ENCODE measurements around the gene DYNLL1.

Gene DYNLL1

DNA sequence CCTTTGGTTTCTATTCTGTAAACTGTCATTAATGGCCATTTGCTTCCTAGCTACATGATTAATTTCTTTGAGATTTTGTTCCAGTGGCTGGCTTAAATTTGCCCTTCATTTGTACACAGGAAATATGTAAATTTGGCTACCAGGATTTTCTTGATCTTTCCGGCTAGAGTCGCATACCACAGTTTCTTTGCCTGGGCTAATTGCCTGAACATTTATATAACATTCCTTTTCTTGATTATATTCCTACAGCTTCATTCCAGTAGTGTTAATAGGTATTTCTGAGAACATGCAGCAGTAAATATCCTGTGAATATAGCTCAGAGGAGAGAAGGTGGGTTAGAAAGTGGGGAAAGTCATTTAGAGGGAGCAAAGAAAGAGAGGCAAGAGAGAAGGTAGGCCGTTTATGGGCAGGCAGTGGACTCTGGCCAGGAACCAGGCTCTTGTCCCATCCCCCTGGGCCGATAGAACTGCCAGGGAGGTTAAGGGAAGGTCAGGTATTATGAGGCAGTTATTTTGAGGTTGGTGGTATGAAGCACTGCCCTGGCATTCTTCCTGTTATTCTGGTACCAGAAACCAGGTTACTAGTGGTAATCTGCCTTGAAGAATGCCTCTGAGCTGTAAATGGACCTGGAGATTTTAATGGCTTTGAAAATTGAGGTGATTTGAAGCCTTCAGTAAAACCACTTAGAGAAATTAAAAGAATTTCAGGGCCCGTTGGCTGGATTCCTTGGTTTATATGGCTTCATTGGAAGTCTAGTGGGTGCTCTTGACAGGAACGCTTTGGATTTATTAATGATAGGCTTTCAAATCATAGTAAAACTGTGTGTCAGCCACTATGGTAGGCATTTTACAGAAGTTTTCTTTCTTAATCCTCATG is 42.6 kb downstream of the DYNLL1 start:
- H3K4me2 ChIP-seq (ENCODE audit: low read length), result peak overlapping the region; percentile 94
- peaks cover 95% of the 10 kb centered on the region for H3K79me2 ChIP-seq (ENCODE audit: control insufficient read depth, low read length)
- no peaks in the 10 kb centered on the region for H3F3A ChIP-seq (ENCODE audit: control insufficient read depth, insufficient read depth)
- H3K9me3 ChIP-seq (ENCODE audit: control insufficient read depth, insufficient read depth, low read length), result no peaks in the 10 kb centered on the region
- H3K36me3 ChIP-seq (ENCODE audit: control insufficient read depth, low read length), result peaks cover 72% of the 10 kb centered on the region
- no peaks in the 10 kb centered on the region for H3K27me3 ChIP-seq (ENCODE audit: control insufficient read depth, low read length)
- no peaks in the 10 kb centered on the region for H3K9me2 ChIP-seq (replicated peaks; ENCODE audit: control insufficient read depth, low read length)
- H3K4me1 ChIP-seq (ENCODE audit: control insufficient read depth, low read length), result peaks cover 39% of the 10 kb centered on the region
- TF ChIP-seq, protein P1, sequence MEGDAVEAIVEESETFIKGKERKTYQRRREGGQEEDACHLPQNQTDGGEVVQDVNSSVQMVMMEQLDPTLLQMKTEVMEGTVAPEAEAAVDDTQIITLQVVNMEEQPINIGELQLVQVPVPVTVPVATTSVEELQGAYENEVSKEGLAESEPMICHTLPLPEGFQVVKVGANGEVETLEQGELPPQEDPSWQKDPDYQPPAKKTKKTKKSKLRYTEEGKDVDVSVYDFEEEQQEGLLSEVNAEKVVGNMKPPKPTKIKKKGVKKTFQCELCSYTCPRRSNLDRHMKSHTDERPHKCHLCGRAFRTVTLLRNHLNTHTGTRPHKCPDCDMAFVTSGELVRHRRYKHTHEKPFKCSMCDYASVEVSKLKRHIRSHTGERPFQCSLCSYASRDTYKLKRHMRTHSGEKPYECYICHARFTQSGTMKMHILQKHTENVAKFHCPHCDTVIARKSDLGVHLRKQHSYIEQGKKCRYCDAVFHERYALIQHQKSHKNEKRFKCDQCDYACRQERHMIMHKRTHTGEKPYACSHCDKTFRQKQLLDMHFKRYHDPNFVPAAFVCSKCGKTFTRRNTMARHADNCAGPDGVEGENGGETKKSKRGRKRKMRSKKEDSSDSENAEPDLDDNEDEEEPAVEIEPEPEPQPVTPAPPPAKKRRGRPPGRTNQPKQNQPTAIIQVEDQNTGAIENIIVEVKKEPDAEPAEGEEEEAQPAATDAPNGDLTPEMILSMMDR (IDR thresholded peaks at IDR 0.05; ENCODE audit: low read depth, low read length, poor library complexity, severe bottlenecking), result no peak
- TF ChIP-seq EZH2phosphoT487 (IDR thresholded peaks at IDR 0.05; ENCODE audit: borderline replicate concordance, low read length), result no peak
- peaks cover 28% of the 10 kb centered on the region for H4K20me1 ChIP-seq (ENCODE audit: control insufficient read depth, insufficient read depth, low read depth, low read length)
- H3K4me3 ChIP-seq (ENCODE audit: low read length), result peak overlapping the region; percentile 88
- H3K27ac ChIP-seq (ENCODE audit: low read depth, low read length), result no peak overlapping the region; the same call in 1 of the 2 replicates

GRCh38 chr12:120539303-120539702 is 43.4 kb downstream of the DYNLL1 start:
- H4K20me1 ChIP-seq (ENCODE audit: control insufficient read depth, insufficient read depth, low read depth, low read length), result peaks cover 28% of the 10 kb centered on the region
- no peak overlapping the region for H3K27ac ChIP-seq (ENCODE audit: low read depth, low read length)
- H3K27me3 ChIP-seq (ENCODE audit: control insufficient read depth, low read length), result no peaks in the 10 kb centered on the region
- no peaks in the 10 kb centered on the region for H3F3A ChIP-seq (ENCODE audit: control insufficient read depth, insufficient read depth)
- peaks cover 36% of the 10 kb centered on the region for H3K4me1 ChIP-seq (ENCODE audit: control insufficient read depth, low read length)
- H3K4me2 ChIP-seq (ENCODE audit: low read length), result no peak overlapping the region
- no peaks in the 10 kb centered on the region for H3K9me3 ChIP-seq (ENCODE audit: control insufficient read depth, insufficient read depth, low read length)
- peaks cover 100% of the 10 kb centered on the region for H3K79me2 ChIP-seq (ENCODE audit: control insufficient read depth, low read length)
- no peak overlapping the region for H3K4me3 ChIP-seq (ENCODE audit: low read length)
- no peaks in the 10 kb centered on the region for H3K9me2 ChIP-seq (replicated peaks; ENCODE audit: control insufficient read depth, low read length)
- TF ChIP-seq, protein P1 (IDR thresholded peaks at IDR 0.05; ENCODE audit: low read depth, low read length, poor library complexity, severe bottlenecking), result no peak
- TF ChIP-seq EZH2phosphoT487 (IDR thresholded peaks at IDR 0.05; ENCODE audit: borderline replicate concordance, low read length), result no peak
- peaks cover 79% of the 10 kb centered on the region for H3K36me3 ChIP-seq (ENCODE audit: control insufficient read depth, low read length)

- H3K79me2 ChIP-seq (ENCODE audit: control insufficient read depth, low read length), result peaks cover 96% of the 10 kb centered on the region
- no peaks in the 10 kb centered on the region for H3F3A ChIP-seq (ENCODE audit: control insufficient read depth, insufficient read depth)
- H3K4me1 ChIP-seq (ENCODE audit: control insufficient read depth, low read length), result peaks cover 36% of the 10 kb centered on the region
- no peak overlapping the region for H3K4me3 ChIP-seq (ENCODE audit: low read length)
- H3K9me3 ChIP-seq (ENCODE audit: control insufficient read depth, insufficient read depth, low read length), result no peaks in the 10 kb centered on the region
- H4K20me1 ChIP-seq (ENCODE audit: control insufficient read depth, insufficient read depth, low read depth, low read length), result peaks cover 28% of the 10 kb centered on the region
- no peaks in the 10 kb centered on the region for H3K9me2 ChIP-seq (replicated peaks; ENCODE audit: control insufficient read depth, low read length)
- H3K4me2 ChIP-seq (ENCODE audit: low read length), result no peak overlapping the region
- TF ChIP-seq, protein P1 (IDR thresholded peaks at IDR 0.05; ENCODE audit: low read depth, low read length, poor library complexity, severe bottlenecking), result no peak
- TF ChIP-seq EZH2phosphoT487 (IDR thresholded peaks at IDR 0.05; ENCODE audit: borderline replicate concordance, low read length), result no peak
- H3K27me3 ChIP-seq (ENCODE audit: control insufficient read depth, low read length), result no peaks in the 10 kb centered on the region
- H3K36me3 ChIP-seq (ENCODE audit: control insufficient read depth, low read length), result peaks cover 77% of the 10 kb centered on the region
- H3K27ac ChIP-seq (ENCODE audit: low read depth, low read length), result no peak overlapping the region
Measured at GRCh38 chr12:120540445-120540844, 44.5 kb downstream of the DYNLL1 start.

Data from DOHH2 (cell line).